ENCODE measurements around the gene GLRX5.
"Not testable (repeated sequence)": the region's sequence is repeated elsewhere in the genome, so short reads cannot be mapped to it uniquely, and the experiment has no call there.

Gene GLRX5

DNA sequence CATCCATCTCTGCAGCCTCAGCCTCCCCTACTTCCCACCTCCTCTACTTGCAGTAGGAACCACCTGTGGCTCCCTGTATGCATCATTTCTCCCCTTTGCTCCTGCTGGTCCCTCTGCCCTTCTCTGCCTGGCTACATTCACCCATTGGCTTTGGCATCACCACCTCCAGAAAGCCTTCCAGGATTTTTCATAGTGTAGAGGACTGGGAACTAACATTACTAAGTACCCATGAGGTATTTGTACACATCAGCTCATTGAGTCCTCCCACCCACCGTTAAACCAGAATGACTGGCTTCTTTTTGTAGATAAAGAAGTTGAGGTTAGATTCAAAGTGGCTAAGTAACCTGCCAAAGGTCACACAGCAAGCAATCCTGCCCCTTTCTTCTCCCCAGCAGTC, 35.5 kb upstream of the GLRX5 start:
- DNase-seq = no peak

DNA sequence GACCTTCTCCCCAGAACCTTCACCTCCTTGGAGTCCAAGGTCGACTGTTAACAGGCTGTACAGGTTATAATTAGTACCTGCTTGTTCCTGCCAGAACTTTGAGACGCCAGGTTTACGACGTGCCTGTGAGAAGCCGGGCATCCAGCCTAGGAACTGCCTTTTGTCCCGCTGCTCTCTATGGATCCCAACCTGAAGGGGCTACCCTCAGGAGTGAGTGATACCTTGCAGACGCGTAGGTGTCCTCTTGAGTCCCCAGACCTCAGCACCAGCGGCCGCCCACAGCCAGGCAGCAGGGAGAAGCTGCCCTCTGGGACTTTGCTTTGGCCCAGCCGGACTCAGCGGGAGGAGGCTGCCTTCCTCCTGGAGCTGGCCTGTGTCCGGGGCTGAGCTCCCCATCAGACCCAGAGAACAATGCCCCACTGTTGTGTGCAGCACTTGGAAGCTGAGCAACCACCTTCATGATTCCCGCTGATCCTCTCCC, 34.6 kb upstream of the GLRX5 start:
- no peak for DNase-seq

DNA sequence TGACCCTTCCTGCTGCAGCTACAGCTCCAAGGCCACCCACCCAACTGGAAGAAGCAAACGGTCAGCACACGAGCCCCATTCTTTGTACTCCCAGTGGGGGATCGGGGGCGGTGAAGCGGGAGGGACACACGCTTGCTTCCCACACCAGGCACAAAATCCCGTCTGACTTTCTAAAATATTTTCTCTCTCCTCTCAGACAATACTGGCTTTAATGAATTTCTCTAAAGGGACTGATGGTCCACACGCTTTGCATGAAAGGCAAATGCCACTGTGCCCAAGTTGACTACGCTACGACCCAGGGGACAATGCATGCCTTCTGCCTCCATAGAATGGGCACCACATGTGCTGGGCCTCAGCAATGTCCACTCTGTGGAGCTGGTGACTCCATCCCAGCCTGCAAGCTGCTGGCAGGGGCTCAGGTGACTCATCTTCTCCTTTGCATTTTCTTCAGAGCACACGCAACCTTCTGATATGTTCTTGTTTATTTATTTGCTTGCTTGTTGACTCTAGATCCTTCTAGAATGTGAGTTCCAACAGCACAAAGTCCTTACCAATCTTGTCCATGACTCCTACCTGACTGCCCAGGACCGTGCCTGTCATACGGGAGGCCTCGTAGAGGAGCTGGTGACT, 34.0 kb upstream of the GLRX5 start:
- no peak for DNase-seq

DNA sequence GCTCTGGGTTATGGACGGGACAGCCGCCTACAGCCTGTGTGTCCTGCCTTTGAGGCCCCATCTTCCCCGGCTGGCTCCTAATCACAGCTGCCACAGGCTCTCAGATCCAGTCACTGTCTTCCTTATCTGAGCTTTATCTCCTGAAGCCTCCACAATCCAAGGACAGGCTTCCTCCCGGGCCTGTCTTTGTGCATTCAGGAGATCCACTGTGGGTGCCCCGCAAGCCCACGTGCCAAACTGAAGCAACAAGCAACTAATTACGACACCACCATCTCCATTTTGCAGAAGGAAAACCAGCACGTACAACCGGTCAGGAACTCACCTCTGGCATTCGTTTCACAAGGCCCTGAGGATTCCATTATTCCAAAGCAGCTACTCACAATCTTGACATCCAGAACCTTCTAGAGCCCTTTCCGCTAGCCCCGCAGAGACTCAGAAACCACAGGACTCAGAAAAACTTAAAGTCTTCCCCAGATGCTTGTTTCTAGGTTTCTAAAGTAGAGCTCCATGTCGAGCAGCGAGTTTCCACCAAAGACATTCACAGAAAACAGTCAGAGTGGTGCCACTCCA, 32.4 kb upstream of the GLRX5 start:
- peak in 1 of 2 donors; percentile 43 for DNase-seq

DNA sequence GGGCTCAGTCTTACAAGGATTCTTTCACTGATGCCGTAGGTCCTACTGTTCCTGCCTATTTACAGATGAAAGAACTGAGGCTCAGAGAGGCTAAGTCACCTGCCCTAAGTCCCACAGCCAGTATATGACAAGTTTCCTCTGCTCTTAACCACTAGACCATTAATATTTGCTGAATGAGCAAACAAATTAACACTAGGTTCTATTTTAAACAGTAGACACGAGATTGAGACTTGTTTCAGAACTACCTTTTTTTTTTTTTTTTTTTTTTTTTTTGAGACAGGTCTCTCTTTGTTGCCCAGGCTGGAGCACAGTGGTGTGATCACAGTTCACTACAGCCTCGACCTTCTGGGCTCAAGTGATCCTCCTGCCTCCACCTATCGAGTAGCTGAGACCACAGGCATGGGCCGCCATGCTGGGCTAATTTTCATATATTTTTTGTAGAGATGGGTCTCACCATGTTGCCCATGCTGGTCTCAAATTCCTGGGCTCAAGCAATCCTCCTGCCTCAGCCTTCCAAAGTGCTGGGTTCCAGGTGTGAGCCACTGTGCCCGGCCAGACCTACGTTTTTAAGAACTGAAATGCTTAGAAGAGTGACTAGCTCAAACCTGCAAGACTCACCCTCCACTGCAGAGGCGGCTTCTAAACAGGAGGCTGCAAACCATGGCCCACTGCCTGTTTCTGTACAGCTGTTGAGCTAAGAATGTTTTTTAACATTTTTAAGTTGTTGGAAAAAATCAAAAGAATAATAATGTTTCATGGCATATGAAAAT, 31.3 kb upstream of the GLRX5 start:
- DNase-seq = no peak

DNA sequence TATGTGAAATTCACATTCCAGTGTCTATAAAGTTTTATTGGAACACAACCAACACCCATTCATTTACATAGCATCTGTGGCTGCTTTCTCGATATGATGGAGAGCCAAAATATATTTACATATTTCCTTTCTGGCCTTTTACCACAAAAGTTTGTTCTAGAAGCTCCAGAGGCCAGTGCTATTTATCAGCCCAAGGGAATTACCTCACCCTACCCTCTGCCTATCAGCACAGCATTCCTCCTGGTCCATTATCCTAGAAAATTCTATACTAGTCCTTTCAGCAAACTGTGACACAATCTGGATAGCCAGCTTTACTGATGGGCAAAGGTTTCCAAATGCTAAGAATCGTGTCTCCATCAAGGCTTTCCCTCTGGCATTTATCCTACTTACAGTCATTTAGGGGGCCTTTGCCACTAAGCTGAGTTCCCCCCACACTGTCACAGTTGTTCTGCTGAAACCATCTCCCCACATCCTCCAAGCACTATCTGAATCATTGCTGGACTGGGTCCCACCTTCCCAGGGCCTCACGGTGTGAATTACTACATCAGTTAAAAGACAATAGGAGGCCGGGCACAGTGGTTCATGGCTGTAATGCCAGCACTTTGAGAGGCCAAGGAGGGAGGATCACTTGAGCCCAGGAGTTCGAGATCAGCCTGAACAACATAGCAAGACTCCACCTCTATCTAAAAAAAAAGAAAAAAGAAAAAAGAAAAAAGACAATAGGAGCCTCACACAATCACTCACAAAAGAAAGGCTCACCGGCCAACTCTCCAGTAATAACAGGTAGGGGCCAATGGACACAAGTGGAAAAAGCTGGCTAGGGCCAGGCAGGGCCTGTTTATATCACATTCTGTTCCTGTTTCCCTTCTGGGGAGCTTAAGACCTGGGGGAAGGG, 30.5 kb upstream of the GLRX5 start:
- no peak for DNase-seq

DNA sequence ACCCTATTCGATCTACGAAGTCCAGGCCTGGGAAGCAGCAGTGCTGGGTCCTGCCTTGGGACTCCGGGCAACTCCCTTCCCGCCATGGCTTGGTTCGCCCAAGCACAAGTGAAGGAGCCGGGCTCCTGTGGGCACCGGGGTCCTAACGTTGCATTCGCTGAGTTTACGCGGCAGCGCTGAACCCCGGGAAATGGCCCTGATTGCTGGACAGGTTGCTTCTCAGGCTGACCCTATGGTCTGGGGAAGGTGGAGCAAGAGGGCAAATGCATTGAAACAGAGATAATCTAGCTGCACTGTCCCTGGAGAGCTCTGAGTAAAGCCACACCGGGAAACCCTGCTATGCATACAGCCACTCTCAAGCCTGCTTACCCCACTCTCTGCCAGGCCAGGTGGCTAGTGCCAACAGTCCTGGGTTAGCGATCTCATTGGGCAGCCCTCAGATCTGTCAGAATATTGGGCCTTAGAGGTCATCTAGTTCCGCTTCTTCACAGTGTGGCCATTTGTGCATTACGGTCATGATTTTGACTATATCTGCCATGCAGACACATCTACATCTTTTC, 29.7 kb upstream of the GLRX5 start:
- DNase-seq = no peak

DNA sequence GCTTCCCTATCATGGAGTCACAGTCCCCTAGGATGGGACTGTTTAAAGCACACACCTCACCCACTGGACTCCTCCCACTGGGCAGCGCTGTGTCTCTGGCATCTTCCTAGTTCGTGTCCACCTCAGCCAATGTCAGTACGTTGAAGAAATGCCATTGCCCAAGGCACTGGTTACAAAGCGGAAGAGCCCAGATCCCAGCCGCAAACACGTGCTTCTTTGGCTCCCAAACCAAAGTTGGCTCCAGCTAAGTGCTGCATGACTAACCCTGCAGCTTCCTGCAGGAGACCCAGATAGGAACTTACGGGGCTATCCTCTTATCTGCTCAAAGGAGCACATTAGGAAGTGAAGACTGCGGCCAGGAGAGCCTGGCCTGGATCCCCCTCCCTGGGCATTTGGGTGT, 27.7 kb upstream of the GLRX5 start:
- DNase-seq = peak; percentile 89 to 91

DNA sequence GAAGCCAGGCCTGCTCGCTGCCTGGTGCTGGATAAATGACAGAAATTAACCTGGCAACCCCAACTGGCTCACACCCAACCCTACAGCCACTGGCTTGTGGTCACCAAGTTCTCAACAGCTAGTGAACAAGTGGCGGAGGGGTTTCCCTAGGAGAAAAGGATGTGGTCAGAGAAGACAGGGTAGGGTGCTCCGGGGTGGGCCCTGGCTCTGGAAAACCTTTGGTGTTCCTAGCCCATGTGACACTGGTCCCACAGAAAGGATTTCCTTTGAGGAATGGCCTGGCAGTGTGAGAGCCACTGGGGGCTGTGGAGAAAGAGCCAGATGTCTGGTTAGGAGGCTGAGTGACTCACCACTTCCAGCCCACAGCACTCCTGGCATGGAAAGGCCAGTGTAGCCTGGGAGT, 27.1 kb upstream of the GLRX5 start:
- no peak for DNase-seq

DNA sequence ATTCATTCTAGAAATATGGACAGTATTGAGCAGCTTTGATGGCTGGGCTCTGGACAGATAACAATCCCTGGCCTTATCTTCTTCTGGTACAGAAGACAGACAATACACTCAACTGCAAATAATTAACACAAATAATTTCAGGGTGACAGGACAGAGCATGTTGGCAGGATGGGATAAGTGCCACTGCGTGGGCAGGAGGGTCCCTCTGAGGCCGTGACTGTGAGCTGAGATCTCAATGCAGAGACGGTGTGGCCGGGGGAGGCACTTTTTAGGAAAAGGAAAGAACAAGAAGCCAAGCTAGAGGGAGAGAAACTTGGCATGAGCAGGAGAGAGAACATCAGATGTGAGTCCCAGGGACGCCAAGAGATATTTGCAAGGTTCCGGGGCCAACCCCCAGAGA, 26.5 kb upstream of the GLRX5 start:
- no peak for DNase-seq

DNA sequence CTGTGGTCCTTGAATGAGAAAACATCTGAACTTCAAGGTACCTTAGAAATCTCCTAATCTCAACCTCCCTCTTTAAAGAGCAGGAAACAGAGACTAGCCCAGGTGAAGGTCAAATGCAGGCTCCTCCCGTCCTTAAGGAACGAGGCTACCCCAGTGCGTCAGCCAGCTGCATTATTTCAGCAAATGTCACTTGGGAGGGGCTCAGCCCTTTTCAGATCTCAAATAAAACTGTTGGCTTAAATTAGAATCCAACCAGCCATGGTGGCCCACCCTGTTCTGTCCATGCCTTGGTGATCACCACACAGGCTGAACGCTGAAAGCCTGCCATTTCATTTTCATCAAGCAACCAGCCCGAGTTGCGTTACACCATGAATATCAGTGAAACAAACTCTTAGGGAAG, 25.4 kb upstream of the GLRX5 start:
- DNase-seq = no peak

DNA sequence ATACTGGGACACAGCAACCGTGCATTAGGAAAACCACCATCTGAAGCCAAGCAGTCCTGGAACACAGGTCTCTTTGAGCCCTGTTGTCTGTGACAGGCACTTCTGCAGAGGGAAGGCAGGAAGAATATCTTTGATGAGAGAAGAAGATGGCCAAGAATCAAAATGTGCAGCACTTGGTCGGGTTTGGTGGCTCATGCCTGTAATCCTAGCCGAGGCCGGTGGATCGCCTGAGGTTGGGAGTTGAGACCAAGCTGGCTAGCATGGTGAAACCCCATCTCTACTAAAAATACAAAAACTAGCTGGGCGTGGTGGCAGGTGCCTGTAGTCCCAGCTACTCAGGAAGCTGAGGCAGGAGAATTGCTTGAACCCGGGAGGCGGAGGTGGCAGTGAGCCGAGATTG, 24.5 kb upstream of the GLRX5 start:
- DNase-seq = not testable (repeated sequence)

DNA sequence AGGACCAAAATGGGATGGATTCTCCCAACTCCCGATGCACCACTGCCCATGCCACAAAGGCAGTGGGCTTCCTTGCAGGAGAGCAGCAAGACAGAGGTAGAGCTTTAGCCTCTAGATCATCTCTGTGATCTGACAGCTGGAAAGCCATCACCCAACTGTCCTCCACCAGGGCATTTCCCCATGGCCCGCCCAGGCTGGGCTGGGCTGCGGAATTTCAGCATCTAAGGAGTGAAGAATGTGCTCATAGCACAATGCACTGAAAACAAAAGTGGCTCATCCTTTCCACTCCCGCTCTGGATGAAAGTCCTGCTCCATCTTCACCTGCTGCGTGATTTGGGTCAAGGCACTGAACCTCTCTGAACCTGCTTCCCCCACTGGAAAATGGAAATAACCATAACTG, 24.0 kb upstream of the GLRX5 start:
- no peak for DNase-seq

DNA sequence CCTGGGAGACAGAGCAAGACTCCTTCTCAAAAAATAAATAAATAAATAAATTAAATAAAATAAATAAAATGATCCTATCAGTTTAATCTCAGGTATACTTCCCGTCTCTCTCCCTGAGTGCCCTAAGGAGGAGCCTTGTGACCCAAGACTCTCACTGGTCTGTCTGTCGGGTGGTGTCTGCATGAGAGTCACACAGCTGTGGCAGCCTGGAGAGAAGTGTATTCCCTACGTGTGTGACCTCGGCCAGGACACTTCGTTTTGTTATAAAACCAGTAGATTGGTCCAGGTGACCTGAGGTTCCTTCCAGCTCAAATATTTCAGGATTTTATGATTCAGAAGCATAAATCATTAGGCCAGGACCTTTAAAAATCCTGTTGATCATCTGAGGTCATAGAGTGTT, 23.2 kb upstream of the GLRX5 start:
- no peak for DNase-seq

DNA sequence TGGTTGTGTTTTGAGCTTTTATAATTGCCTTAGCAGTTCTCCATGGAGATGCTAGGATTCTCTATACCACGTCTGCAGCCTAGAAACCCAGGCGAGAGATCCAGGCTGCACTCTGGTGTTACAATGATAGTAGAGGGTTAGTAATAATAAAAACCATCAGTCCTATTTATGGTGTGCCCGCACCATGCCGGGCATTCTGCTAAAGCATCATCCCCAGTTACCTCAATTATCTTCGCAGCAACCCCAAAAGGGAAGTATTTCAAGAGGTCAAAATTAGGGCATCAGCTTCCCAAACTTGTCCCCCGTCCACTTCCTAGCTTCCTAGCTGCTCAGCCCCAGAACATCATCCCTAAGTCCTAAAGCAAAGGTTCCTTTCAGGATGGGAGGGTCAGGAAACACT, 21.6 kb upstream of the GLRX5 start:
- DNase-seq = no peak

DNA sequence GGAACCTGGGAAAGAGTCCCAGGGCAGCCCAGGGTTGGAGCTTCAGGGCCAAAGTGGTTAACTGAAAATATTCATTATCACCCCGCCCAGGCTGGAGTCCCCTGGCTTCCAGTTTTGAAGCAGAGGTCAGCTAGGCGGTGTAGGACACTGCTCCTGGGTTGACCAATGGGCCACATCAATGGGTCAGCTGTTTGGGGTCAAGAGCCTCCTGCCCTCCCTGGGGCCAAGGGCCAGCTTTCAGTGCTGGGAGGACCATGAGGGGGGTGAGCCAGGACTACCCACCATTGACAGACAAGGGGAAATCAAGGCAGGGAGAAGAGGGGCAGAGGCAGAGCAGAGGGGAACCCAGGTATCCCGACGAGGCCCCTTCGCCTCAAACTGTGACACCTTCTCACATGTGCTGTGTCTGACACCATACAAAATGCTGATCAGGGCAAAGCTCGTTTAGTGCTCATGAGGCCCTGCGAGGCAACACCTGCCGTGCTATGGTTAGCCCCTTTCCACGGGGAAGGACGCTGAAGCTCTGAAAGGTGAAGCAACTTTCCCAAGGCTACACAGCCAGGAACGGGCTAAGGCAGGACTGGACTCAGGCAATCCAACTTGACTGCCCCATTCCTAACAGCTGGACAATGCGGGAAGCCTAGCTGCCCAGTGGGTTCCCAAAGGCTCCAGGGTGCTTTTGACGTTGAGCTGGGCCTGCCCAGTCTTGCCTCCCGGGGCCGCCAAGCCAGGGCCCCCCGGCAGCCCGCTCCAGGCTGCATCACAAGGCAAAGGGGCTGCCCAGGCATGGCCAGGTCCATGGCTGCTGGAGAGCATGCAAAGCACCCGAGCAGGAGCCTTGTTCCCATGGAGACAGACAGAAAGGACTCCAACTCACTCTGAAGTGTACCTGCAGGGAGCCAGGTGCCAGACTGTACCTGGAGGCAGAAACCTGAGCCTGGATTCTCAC, 20.4 kb upstream of the GLRX5 start:
- DNase-seq = no peak

DNA sequence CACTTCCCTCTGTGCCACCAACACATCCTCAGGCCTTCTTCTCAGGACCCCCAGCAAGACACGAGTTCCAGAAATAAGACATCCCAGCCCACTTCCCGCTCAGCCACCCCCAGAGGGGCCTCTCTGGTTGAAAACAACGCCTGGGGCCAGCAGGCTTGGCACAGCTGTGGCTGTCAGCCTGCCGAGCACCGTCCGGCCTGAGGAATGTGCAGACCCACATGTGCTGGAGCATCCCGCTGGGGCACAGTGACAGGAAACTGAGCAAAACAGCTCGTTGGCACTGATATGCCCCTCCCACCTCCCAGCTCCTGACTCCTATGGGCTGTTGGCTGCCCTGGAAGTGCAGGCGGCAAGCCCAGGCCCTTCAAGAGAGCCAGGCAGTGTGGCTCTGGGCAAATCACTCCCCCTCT, 19.8 kb upstream of the GLRX5 start:
- DNase-seq = no peak

DNA sequence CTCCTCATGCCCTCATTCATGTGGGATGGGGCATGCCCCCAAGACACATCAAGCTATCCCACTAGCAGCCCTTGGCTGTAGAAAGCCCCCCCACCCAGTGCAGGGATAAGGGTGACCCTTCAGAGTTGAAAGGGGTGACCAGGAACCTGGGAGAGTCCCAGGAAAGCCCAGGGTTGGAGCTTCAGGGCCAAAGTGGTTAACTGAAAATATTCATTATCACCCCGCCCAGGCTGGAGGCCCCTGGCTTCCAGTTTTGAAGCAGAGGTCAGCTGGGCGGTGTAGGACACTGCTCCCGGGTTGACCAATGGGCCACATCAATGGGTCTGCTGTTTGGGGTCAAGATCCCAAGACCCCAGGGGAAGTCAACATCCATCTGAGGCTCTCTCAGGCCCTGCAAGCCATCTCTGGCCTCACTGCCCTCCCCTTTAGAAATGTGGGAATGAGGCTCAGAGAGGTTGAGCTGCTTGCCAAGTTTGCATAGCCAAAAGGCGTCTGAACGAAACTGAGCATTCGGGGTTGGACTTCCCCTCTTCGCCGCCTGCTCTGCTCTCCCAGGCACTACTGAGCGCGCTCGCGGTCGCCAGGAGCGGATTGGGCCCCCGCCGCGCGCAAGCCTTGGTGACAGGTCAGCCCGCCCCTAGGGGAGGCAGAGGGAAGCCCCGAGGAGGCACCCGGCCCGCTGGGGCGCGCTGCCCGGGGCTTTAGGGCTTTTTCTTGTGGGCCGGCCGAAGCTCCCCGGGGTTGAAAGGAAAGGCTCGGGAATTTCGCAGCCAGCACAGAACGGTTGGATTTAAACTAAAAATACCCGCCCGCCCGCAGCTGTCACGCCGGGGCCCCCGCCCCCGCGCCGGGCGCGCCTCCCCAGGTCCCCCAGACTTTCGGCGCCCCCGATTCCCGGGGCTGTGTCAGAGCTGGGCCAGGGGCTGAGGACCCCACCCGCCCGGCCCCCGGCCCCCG, 19.0 kb upstream of the GLRX5 start:
- peak; percentile 79 to 87 for DNase-seq

DNA sequence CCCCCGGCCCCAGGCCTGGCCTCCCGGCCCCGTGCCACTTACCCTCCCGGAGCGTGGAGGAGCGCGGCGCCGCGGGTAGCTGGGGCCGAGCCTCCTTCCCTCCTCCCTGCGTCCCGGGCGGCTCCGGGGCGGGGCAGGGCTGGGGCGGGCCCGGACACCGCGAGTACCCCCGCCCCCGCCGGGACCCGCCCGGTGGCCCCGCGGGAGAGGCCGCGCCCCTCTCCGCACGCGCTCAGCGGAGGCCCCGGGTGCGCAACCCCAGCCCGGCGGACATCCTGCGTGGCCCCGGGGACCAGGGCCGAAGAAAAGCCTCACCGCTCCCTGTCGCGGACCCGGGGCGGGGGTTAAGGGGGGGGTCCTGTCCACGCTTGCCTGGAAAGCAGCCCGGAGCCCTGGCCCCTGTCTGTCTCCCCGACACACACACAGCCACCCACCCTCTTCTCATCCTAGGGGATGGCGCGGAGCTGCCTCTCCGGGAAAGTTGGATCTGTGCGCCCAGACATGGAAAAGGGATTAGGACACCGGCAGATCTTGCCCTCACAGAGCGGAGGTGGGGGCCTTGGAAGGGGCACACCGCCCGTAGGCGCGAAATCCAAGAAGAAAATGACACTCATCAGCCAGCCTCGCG, 18.2 kb upstream of the GLRX5 start, which contains the start of gene SYNE3:
Gene SYNE3, minus strand, starts transcription at position 97 of the 628 bp plus-strand sequence. CDS start 40,829 bp downstream, outside the sequence.
- DNase-seq = peak; percentile 65 to 66
